ENCODE data around the gene SLC45A3. TPM values are rescaled to one million over a fixed set of nuclear protein-coding genes. Genes with fewer than 3 reads are reported as not detected.
"Not testable (repeated sequence)": the region's sequence is repeated elsewhere in the genome, so short reads cannot be mapped to it uniquely, and the experiment has no call there.

The SLC45A3 gene
- total RNA-seq (1.5 and 2.3 TPM in 2 replicates), polyA plus RNA-seq (0.90 and 1.1 TPM in 2 replicates), polyA minus RNA-seq (ENCODE audit: low replicate concordance) (0.33 and 2.0 TPM in 2 replicates)
- polyA plus RNA-seq (2012), result 0.82 and 1.1 TPM in 2 replicates

- peak within 1 kb of the TSS; percentile 83 for H2AFZ ChIP-seq (ENCODE audit: low read length)
- TF ChIP-seq CTCF (conservative IDR thresholded peaks at IDR 0.05 in 1 of 2, IDR thresholded peaks at IDR 0.05 in 1 of 2; ENCODE audit: low read depth in 1 of 2, low read length in 2 of 2), result no peak
- no peak for TF ChIP-seq EZH2 (IDR thresholded peaks at IDR 0.05; ENCODE audit: low read length, missing control alignments)
- H3K27me3 ChIP-seq (ENCODE audit: control insufficient read depth, insufficient read depth, low read length), result peaks cover 6% of the 10 kb centered on the region
- no peaks in the 10 kb centered on the region for H3K9me3 ChIP-seq (ENCODE audit: control insufficient read depth, insufficient read depth, low read depth, low read length)
- H3K9ac ChIP-seq (ENCODE audit: insufficient read depth, low read length), result peak within 1 kb of the TSS; percentile 53
- H3K36me3 ChIP-seq (ENCODE audit: control insufficient read depth, insufficient read depth, low read length), result no peaks in the 10 kb centered on the region
- H3K4me1 ChIP-seq (ENCODE audit: control insufficient read depth, extremely low read depth, insufficient read depth, low read length), result peaks cover 7% of the 10 kb centered on the region
- peak within 1 kb of the TSS; percentile 82 for H3K4me2 ChIP-seq (ENCODE audit: extremely low read depth, insufficient read depth, low read length)
- peak within 1 kb of the TSS; percentile 71 for H3K27ac ChIP-seq (ENCODE audit: insufficient read depth, low read length)
- H3K4me3 ChIP-seq (replicated peaks in 1 of 4; ENCODE audit: control extremely low read depth in 1 of 4, insufficient read depth in 1 of 4, low read depth in 3 of 4, low read length in 4 of 4), result peak within 1 kb of the TSS; percentile 40 to 67 (median 61)
- H3K79me2 ChIP-seq (ENCODE audit: control insufficient read depth, insufficient read depth, low read length), result no peaks in the 10 kb centered on the region
- no peak for DNase-seq (ENCODE audit: low read depth in 2 of 2)
- no peaks in the 10 kb centered on the region for H4K20me1 ChIP-seq (ENCODE audit: control insufficient read depth, extremely low read depth, insufficient read depth, low read length)
Observed at GRCh38 chr1:205680073-205680851, at the start of gene SLC45A3. Gene SLC45A3, minus strand, starts transcription at chr1:205680509. Its CDS starts 15,853 bp downstream, at chr1:205664656.

- H3K27me3 ChIP-seq (ENCODE audit: control insufficient read depth, insufficient read depth, low read length), result no peaks in the 10 kb centered on the region
- no peak for TF ChIP-seq CTCF (conservative IDR thresholded peaks at IDR 0.05 in 1 of 2, IDR thresholded peaks at IDR 0.05 in 1 of 2; ENCODE audit: low read depth in 1 of 2, low read length in 2 of 2)
- peaks cover 56% of the 10 kb centered on the region for H3K79me2 ChIP-seq (ENCODE audit: control insufficient read depth, insufficient read depth, low read length)
- H2AFZ ChIP-seq (ENCODE audit: low read length), result no peak overlapping the region
- H3K36me3 ChIP-seq (ENCODE audit: control insufficient read depth, insufficient read depth, low read length), result peaks cover 1% of the 10 kb centered on the region
- no peak overlapping the region for H3K9ac ChIP-seq (ENCODE audit: insufficient read depth, low read length)
- no peak overlapping the region for H3K4me3 ChIP-seq (replicated peaks in 1 of 4; ENCODE audit: control extremely low read depth in 1 of 4, insufficient read depth in 1 of 4, low read depth in 3 of 4, low read length in 4 of 4)
- H4K20me1 ChIP-seq (ENCODE audit: control insufficient read depth, extremely low read depth, insufficient read depth, low read length), result no peaks in the 10 kb centered on the region
- no peak overlapping the region for H3K4me2 ChIP-seq (ENCODE audit: extremely low read depth, insufficient read depth, low read length)
- no peaks in the 10 kb centered on the region for H3K9me3 ChIP-seq (ENCODE audit: control insufficient read depth, insufficient read depth, low read depth, low read length)
- no peak overlapping the region for H3K27ac ChIP-seq (ENCODE audit: insufficient read depth, low read length)
- H3K4me1 ChIP-seq (ENCODE audit: control insufficient read depth, extremely low read depth, insufficient read depth, low read length), result no peaks in the 10 kb centered on the region
- no peak for DNase-seq (ENCODE audit: low read depth in 2 of 2)
Observed at GRCh38 chr1:205726619-205727125, 46.4 kb upstream of the SLC45A3 start.

- Histone ChIP-seq H3K27ac (ENCODE audit: insufficient read depth, low read length) (no peak overlapping the region), H3K27me3 (ENCODE audit: control insufficient read depth, insufficient read depth, low read length) (no peaks in the 10 kb centered on the region), H4K20me1 (ENCODE audit: control insufficient read depth, extremely low read depth, insufficient read depth, low read length) (no peaks in the 10 kb centered on the region), H3K4me1 (ENCODE audit: control insufficient read depth, extremely low read depth, insufficient read depth, low read length) (no peaks in the 10 kb centered on the region), H3K36me3 (ENCODE audit: control insufficient read depth, insufficient read depth, low read length) (peaks cover 4% of the 10 kb centered on the region), H3K9me3 (ENCODE audit: control insufficient read depth, insufficient read depth, low read depth, low read length) (no peaks in the 10 kb centered on the region), H3K4me3 (replicated peaks in 1 of 4; ENCODE audit: control extremely low read depth in 1 of 4, insufficient read depth in 1 of 4, low read depth in 3 of 4, low read length in 4 of 4) (no peak overlapping the region), H3K79me2 (ENCODE audit: control insufficient read depth, insufficient read depth, low read length) (peaks cover 46% of the 10 kb centered on the region), H2AFZ (ENCODE audit: low read length) (no peak overlapping the region), H3K4me2 (ENCODE audit: extremely low read depth, insufficient read depth, low read length) (no peak overlapping the region), H3K9ac (ENCODE audit: insufficient read depth, low read length) (no peak overlapping the region)
- DNase-seq (ENCODE audit: low read depth in 2 of 2), result no peak
- TF ChIP-seq EZH2 (IDR thresholded peaks at IDR 0.05; ENCODE audit: low read length, missing control alignments), result no peak
- TF ChIP-seq CTCF (conservative IDR thresholded peaks at IDR 0.05 in 1 of 2, IDR thresholded peaks at IDR 0.05 in 1 of 2; ENCODE audit: low read depth in 1 of 2, low read length in 2 of 2), result no peak
Observed at GRCh38 chr1:205725514-205725913, 45.2 kb upstream of the SLC45A3 start.

- H3K9ac ChIP-seq (ENCODE audit: insufficient read depth, low read length); H2AFZ ChIP-seq (ENCODE audit: low read length); H3K4me2 ChIP-seq (ENCODE audit: extremely low read depth, insufficient read depth, low read length); H3K27ac ChIP-seq (ENCODE audit: insufficient read depth, low read length); H4K20me1 ChIP-seq (ENCODE audit: control insufficient read depth, extremely low read depth, insufficient read depth, low read length); H3K4me3 ChIP-seq (replicated peaks in 1 of 4; ENCODE audit: control extremely low read depth in 1 of 4, insufficient read depth in 1 of 4, low read depth in 3 of 4, low read length in 4 of 4); H3K4me1 ChIP-seq (ENCODE audit: control insufficient read depth, extremely low read depth, insufficient read depth, low read length); DNase-seq (ENCODE audit: low read depth in 2 of 2); H3K9me3 ChIP-seq (ENCODE audit: control insufficient read depth, insufficient read depth, low read depth, low read length); H3K27me3 ChIP-seq (ENCODE audit: control insufficient read depth, insufficient read depth, low read length): not testable (repeated sequence)
- Histone ChIP-seq H3K79me2 (ENCODE audit: control insufficient read depth, insufficient read depth, low read length) (peaks cover 10% of the 10 kb centered on the region), H3K36me3 (ENCODE audit: control insufficient read depth, insufficient read depth, low read length) (peaks cover 11% of the 10 kb centered on the region)
Observed at GRCh38 chr1:205720740-205721139, 40.4 kb upstream of the SLC45A3 start.

All from fibroblast of lung (primary cell).